HCT116 (cell line): Measurements from ENCODE around the gene UNC50.

Source experiments
- FOSL1 ChIP-seq: IDR thresholded peaks from 2 replicates; pipeline ENCODE4 v1.6.1; 2012; ENCODE audit warnings: low read depth
- JUND ChIP-seq: IDR thresholded peaks from 2 replicates; pipeline ENCODE4 v1.6.1; 2012
- POLR2A ChIP-seq: IDR thresholded peaks from 2 replicates; pipeline ENCODE4 v1.7.0; 2011; ENCODE audit warnings: borderline replicate concordance; ENCODE audit not compliant: insufficient read depth, insufficient read length; ENCODE audit errors: extremely low read depth
- POLR2AphosphoS5 ChIP-seq: IDR thresholded peaks from 2 replicates; pipeline ENCODE4 v1.6.1; 2011; ENCODE audit warnings: mild to moderate bottlenecking, low read depth, low read length, moderate library complexity
- SRF ChIP-seq: IDR thresholded peaks from 2 replicates; pipeline ENCODE4 v1.6.1; 2012; ENCODE audit warnings: low read depth
- YY1 ChIP-seq: IDR thresholded peaks from 2 replicates; pipeline ENCODE4 v1.6.1; 2011; ENCODE audit warnings: low read length, low read depth, moderate library complexity, mild to moderate bottlenecking; ENCODE audit not compliant: insufficient replicate concordance; ENCODE audit errors: extremely low read depth
- TF ChIP-seq, protein P1 (sequence below), 3 experiments: fragments of 200-600 bp in 1 of 3; sonication (generic) in 1 of 3; IDR thresholded peaks in 2 of 3; conservative IDR thresholded peaks in 1 of 3; 2 replicates each; pipeline ENCODE4 v1.5.1; 2012 to 2017; ENCODE audit warnings: low read depth in 2 of 3, low read length in 2 of 3, antibody characterized with exemption in 1 of 3, borderline replicate concordance in 1 of 3, control low read depth in 1 of 3, mild to moderate bottlenecking in 1 of 3, mixed read lengths in 1 of 3, mixed run types in 1 of 3, moderate library complexity in 1 of 3; ENCODE audit not compliant: insufficient read depth in 1 of 3
- TF ChIP-seq, protein P2 (sequence below): IDR thresholded peaks from 2 replicates; pipeline ENCODE4 v1.6.1; 2012; ENCODE audit warnings: low read depth
- TF ChIP-seq, protein P3 (sequence below): IDR thresholded peaks from 2 replicates; pipeline ENCODE4 v1.6.1; 2011; ENCODE audit warnings: mild to moderate bottlenecking, low read length, moderate library complexity; ENCODE audit not compliant: insufficient replicate concordance; ENCODE audit errors: extremely low read depth
- TF ChIP-seq, protein P4 (sequence below): IDR thresholded peaks from 2 replicates; pipeline ENCODE4 v1.6.1; 2012

DNA sequence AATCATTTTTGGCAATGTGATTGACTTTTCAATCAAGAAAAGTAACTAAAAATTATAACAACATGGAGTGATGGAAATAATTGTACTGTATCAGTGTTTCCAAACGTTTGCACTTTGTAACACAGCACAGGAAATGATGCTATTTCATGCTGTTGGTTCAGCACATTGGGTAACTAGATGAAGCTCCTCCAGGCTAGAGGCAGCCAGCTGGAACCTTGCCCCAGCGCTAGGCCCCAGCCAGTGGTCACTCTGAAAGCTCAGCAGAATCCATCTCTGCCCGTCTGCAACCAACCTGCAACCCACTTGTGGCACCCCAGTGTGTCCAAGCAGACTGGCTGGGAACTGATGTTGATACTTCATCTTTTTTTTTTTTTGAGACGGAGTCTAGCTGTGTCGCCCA, 15.3 kb downstream of the UNC50 start:
- TF ChIP-seq POLR2AphosphoS5: no peak
- TF ChIP-seq, protein P1, sequence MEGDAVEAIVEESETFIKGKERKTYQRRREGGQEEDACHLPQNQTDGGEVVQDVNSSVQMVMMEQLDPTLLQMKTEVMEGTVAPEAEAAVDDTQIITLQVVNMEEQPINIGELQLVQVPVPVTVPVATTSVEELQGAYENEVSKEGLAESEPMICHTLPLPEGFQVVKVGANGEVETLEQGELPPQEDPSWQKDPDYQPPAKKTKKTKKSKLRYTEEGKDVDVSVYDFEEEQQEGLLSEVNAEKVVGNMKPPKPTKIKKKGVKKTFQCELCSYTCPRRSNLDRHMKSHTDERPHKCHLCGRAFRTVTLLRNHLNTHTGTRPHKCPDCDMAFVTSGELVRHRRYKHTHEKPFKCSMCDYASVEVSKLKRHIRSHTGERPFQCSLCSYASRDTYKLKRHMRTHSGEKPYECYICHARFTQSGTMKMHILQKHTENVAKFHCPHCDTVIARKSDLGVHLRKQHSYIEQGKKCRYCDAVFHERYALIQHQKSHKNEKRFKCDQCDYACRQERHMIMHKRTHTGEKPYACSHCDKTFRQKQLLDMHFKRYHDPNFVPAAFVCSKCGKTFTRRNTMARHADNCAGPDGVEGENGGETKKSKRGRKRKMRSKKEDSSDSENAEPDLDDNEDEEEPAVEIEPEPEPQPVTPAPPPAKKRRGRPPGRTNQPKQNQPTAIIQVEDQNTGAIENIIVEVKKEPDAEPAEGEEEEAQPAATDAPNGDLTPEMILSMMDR (IDR thresholded peaks at IDR 0.05 in 2 of 3, conservative IDR thresholded peaks at IDR 0.05 in 1 of 3; ENCODE audit: borderline replicate concordance in 1 of 3, insufficient read depth in 1 of 3, low read depth in 2 of 3, low read length in 2 of 3): no peak
- no peak for TF ChIP-seq FOSL1
- no peak for TF ChIP-seq SRF
- TF ChIP-seq, protein P2, sequence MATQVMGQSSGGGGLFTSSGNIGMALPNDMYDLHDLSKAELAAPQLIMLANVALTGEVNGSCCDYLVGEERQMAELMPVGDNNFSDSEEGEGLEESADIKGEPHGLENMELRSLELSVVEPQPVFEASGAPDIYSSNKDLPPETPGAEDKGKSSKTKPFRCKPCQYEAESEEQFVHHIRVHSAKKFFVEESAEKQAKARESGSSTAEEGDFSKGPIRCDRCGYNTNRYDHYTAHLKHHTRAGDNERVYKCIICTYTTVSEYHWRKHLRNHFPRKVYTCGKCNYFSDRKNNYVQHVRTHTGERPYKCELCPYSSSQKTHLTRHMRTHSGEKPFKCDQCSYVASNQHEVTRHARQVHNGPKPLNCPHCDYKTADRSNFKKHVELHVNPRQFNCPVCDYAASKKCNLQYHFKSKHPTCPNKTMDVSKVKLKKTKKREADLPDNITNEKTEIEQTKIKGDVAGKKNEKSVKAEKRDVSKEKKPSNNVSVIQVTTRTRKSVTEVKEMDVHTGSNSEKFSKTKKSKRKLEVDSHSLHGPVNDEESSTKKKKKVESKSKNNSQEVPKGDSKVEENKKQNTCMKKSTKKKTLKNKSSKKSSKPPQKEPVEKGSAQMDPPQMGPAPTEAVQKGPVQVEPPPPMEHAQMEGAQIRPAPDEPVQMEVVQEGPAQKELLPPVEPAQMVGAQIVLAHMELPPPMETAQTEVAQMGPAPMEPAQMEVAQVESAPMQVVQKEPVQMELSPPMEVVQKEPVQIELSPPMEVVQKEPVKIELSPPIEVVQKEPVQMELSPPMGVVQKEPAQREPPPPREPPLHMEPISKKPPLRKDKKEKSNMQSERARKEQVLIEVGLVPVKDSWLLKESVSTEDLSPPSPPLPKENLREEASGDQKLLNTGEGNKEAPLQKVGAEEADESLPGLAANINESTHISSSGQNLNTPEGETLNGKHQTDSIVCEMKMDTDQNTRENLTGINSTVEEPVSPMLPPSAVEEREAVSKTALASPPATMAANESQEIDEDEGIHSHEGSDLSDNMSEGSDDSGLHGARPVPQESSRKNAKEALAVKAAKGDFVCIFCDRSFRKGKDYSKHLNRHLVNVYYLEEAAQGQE: no peak
- TF ChIP-seq JUND: no peak
- TF ChIP-seq POLR2A: no peak
- TF ChIP-seq, protein P3, sequence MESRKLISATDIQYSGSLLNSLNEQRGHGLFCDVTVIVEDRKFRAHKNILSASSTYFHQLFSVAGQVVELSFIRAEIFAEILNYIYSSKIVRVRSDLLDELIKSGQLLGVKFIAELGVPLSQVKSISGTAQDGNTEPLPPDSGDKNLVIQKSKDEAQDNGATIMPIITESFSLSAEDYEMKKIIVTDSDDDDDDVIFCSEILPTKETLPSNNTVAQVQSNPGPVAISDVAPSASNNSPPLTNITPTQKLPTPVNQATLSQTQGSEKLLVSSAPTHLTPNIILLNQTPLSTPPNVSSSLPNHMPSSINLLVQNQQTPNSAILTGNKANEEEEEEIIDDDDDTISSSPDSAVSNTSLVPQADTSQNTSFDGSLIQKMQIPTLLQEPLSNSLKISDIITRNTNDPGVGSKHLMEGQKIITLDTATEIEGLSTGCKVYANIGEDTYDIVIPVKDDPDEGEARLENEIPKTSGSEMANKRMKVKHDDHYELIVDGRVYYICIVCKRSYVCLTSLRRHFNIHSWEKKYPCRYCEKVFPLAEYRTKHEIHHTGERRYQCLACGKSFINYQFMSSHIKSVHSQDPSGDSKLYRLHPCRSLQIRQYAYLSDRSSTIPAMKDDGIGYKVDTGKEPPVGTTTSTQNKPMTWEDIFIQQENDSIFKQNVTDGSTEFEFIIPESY: no peak
- TF ChIP-seq YY1: no peak
- TF ChIP-seq, protein P4, sequence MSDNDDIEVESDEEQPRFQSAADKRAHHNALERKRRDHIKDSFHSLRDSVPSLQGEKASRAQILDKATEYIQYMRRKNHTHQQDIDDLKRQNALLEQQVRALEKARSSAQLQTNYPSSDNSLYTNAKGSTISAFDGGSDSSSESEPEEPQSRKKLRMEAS: no peak
